GM18873 (cell line): ENCODE measurements around the gene CGNL1.

Experiments used
- ATAC-seq: cut with Tn5 transposase; IDR thresholded peaks from one replicate; pipeline ENCODE4 v1.9.1; 2021; ENCODE audit warnings: mild to moderate bottlenecking, moderate library complexity, moderate number of reproducible peaks; ENCODE audit not compliant: unreplicated experiment, low FRiP score

Gene CGNL1

GRCh38 chr15:57348081-57348480 lies 28.2 kb upstream of the CGNL1 start:
- no peak for ATAC-seq

- ATAC-seq, result no peak
Measured at GRCh38 chr15:57352535-57353316, 23.6 kb upstream of the CGNL1 start.

- no peak for ATAC-seq
Measured at GRCh38 chr15:57353317-57353804, 22.9 kb upstream of the CGNL1 start.

GRCh38 chr15:57354436-57355123 lies 21.7 kb upstream of the CGNL1 start:
- ATAC-seq, result no peak

GRCh38 chr15:57355259-57355658 lies 21.0 kb upstream of the CGNL1 start:
- no peak for ATAC-seq

- no peak for ATAC-seq
Measured at GRCh38 chr15:57356178-57356577, 20.1 kb upstream of the CGNL1 start.

- ATAC-seq, result no peak
Measured at GRCh38 chr15:57356636-57357035, 19.7 kb upstream of the CGNL1 start.

- no peak for ATAC-seq
Measured at GRCh38 chr15:57357799-57358198, 18.5 kb upstream of the CGNL1 start.

GRCh38 chr15:57358571-57358970 lies 17.7 kb upstream of the CGNL1 start:
- ATAC-seq, result no peak

- ATAC-seq, result no peak
Measured at GRCh38 chr15:57363661-57364060, 12.6 kb upstream of the CGNL1 start.

GRCh38 chr15:57364282-57365007 lies 11.9 kb upstream of the CGNL1 start:
- no peak for ATAC-seq

- ATAC-seq, result no peak
Measured at GRCh38 chr15:57367556-57367955, 8.7 kb upstream of the CGNL1 start.

- no peak for ATAC-seq
Measured at GRCh38 chr15:57370929-57371328, 5.4 kb upstream of the CGNL1 start.

- ATAC-seq, result no peak
Measured at GRCh38 chr15:57373251-57373881, 2.9 kb upstream of the CGNL1 start.

GRCh38 chr15:57373882-57374276 lies 2.4 kb upstream of the CGNL1 start:
- ATAC-seq, result no peak

- no peak for ATAC-seq
Measured at GRCh38 chr15:57376696-57377477, 582 bp downstream of the CGNL1 start.

- no peak for ATAC-seq
Measured at GRCh38 chr15:57377478-57377847, 1.2 kb downstream of the CGNL1 start.

GRCh38 chr15:57379487-57379886 lies 3.2 kb downstream of the CGNL1 start:
- no peak for ATAC-seq

GRCh38 chr15:57380854-57381253 lies 4.5 kb downstream of the CGNL1 start:
- ATAC-seq, result no peak

GRCh38 chr15:57382215-57382614 lies 5.9 kb downstream of the CGNL1 start:
- no peak for ATAC-seq
